ENCODE data around the gene MRPL32.

Gene MRPL32

DNA sequence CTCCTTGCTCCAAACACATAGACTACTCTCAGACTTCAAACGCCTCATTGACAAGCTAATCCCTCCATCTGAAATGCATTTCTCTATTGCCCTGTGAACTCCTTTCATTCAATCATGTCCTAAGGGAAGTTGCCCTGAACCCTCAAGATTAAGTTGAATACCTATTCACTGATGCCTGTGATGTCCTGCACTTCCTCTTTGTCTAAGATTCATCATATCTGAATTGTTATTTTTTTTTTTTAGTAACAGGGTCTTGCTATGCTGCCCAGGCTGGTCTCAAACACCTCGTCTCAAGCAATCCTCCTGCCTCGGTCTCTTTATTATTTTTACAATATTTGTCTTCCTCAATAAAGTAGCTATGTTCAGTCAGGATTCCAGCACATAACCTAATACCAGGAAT is 3.4 kb upstream of the MRPL32 start:
- Histone ChIP-seq H3K9me3 (ENCODE audit: control insufficient read depth, insufficient read depth, low read length) (no peaks in the 10 kb centered on the region), H3K4me3 (ENCODE audit: low read depth, low read length) (no peak overlapping the region), H3K27me3 (ENCODE audit: control insufficient read depth, insufficient read depth, low read length) (no peaks in the 10 kb centered on the region), H3K27ac (ENCODE audit: low read depth, low read length) (no peak overlapping the region), H3K9ac (ENCODE audit: low read depth, low read length) (no peak overlapping the region), H3K36me3 (ENCODE audit: control insufficient read depth, insufficient read depth, low read length) (peaks cover 47% of the 10 kb centered on the region), H3K4me1 (ENCODE audit: control insufficient read depth, insufficient read depth, low read length) (peaks cover 9% of the 10 kb centered on the region; the same call in 1 of the 2 replicates)

DNA sequence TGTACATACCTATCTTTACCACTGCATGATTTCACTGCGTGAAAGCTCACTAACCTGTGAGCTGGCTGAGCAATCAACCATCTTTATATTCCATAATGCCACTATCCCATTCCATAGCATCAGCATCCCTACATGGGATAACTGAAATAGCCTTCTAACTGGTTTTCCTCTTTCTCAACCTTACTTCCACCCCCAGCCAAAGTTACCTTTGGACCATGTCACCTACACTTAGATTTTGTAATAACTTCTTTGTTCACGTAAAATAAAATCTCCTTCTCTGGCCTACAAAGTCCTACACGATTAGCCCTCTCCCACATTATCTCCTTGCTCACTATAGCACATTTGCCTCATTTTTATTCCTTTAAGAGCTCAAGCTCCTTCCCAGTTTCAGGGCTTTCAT is 2.7 kb upstream of the MRPL32 start:
- Histone ChIP-seq H3K4me3 (ENCODE audit: low read depth, low read length) (peak overlapping the region; percentile 97; the same call in 1 of the 2 replicates), H3K4me1 (ENCODE audit: control insufficient read depth, insufficient read depth, low read length) (peaks cover 9% of the 10 kb centered on the region; the same call in 1 of the 2 replicates), H3K9me3 (ENCODE audit: control insufficient read depth, insufficient read depth, low read length) (no peaks in the 10 kb centered on the region), H3K27ac (ENCODE audit: low read depth, low read length) (no peak overlapping the region), H3K36me3 (ENCODE audit: control insufficient read depth, insufficient read depth, low read length) (peaks cover 43% of the 10 kb centered on the region), H3K9ac (ENCODE audit: low read depth, low read length) (no peak overlapping the region; the same call in 1 of the 2 replicates), H3K27me3 (ENCODE audit: control insufficient read depth, insufficient read depth, low read length) (no peaks in the 10 kb centered on the region)

DNA sequence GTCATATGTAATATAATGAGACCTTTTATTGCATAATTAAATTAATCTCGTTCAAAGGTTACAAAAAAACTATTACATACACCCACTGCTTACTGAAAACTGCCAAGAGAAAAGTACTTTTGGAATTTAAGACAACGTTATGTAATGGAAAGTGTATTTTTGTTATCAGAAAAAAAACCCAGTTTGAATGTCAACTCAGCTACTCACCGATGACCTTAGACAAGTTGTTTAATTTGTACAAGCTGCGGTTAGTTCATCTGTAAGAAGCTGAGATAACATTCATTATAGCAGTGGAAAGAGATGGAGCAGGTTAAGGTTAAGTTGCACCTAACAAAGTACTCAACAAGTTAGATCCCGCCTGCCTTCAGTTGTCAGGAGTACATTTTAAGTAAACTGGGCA is 1.3 kb upstream of the MRPL32 start:
- peak overlapping the region; percentile 97 for H3K4me3 ChIP-seq (ENCODE audit: low read depth, low read length)
- H3K36me3 ChIP-seq (ENCODE audit: control insufficient read depth, insufficient read depth, low read length), result peaks cover 43% of the 10 kb centered on the region
- no peaks in the 10 kb centered on the region for H3K9me3 ChIP-seq (ENCODE audit: control insufficient read depth, insufficient read depth, low read length)
- H3K9ac ChIP-seq (ENCODE audit: low read depth, low read length), result peak overlapping the region; percentile 95
- peaks cover 9% of the 10 kb centered on the region; the same call in 1 of the 2 replicates for H3K4me1 ChIP-seq (ENCODE audit: control insufficient read depth, insufficient read depth, low read length)
- no peaks in the 10 kb centered on the region for H3K27me3 ChIP-seq (ENCODE audit: control insufficient read depth, insufficient read depth, low read length)
- no peak overlapping the region for H3K27ac ChIP-seq (ENCODE audit: low read depth, low read length)

DNA sequence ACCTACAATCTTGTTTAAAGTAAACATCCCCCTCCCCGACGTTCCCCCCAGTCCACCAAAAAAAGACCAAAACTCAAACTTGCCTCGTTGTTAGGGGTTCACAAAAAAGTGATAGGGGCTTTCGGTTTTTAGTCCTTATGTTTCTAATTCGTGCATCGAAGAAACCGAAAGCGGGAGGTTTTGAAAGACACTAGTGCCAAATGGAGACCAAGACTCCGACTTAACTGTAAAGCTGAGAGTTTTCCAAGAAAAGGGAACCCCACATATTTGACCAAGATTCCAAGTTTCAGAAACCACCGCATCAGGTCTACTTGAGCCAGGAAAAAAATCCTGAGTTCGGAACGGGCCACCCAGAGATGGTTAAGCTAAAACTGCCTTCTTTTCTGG is 736 bp upstream of the MRPL32 start:
- Histone ChIP-seq H3K36me3 (ENCODE audit: control insufficient read depth, insufficient read depth, low read length) (peaks cover 43% of the 10 kb centered on the region), H3K27ac (ENCODE audit: low read depth, low read length) (peak overlapping the region; percentile 84), H3K27me3 (ENCODE audit: control insufficient read depth, insufficient read depth, low read length) (no peaks in the 10 kb centered on the region), H3K9ac (ENCODE audit: low read depth, low read length) (peak overlapping the region; percentile 95), H3K9me3 (ENCODE audit: control insufficient read depth, insufficient read depth, low read length) (no peaks in the 10 kb centered on the region), H3K4me1 (ENCODE audit: control insufficient read depth, insufficient read depth, low read length) (peaks cover 9% of the 10 kb centered on the region; the same call in 1 of the 2 replicates), H3K4me3 (ENCODE audit: low read depth, low read length) (peak overlapping the region; percentile 97)

DNA sequence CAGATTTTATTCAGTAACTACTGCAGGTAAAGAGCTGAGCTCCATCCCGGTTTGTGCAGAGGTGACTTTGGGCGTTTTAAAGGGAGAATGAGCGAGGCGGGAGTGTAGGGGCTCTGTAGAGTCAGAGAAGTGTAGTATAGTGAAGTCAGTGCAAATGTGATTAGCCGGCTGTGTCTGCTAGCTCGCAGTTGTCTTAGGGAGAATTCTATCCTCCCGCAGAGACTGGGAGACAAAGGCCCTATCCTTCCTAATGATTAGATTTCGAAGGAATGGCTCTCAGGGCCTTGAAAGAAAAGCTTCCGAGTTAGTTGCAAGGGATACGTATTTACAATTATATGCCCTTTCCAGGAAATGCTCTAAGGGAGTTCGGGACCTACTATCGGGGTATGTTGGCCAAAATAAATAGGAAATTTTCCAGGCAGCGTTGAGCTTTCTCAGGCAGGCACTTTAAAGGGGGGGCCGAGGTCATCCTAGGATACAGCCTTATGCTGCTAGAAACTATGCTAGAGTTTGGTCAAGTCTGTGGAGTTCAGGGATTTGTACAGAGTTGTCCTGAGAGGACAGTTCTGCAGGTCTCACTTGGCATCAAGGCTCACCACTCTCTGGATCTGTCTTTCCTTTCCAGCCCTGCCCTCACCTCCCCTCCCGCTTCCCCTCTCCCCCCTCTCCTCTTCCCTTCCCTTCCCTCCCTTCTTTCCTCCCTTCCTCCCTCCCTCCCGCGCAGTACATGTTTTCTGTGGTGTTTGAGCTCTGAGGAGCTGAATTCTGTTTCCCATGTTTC is 825 bp downstream of the MRPL32 start:
- peaks cover 9% of the 10 kb centered on the region; the same call in 1 of the 2 replicates for H3K4me1 ChIP-seq (ENCODE audit: control insufficient read depth, insufficient read depth, low read length)
- H3K27ac ChIP-seq (ENCODE audit: low read depth, low read length), result peak overlapping the region; percentile 81
- H3K9me3 ChIP-seq (ENCODE audit: control insufficient read depth, insufficient read depth, low read length), result no peaks in the 10 kb centered on the region
- no peaks in the 10 kb centered on the region for H3K27me3 ChIP-seq (ENCODE audit: control insufficient read depth, insufficient read depth, low read length)
- H3K9ac ChIP-seq (ENCODE audit: low read depth, low read length), result peak overlapping the region; percentile 95
- peaks cover 45% of the 10 kb centered on the region for H3K36me3 ChIP-seq (ENCODE audit: control insufficient read depth, insufficient read depth, low read length)
- peak overlapping the region; percentile 97 for H3K4me3 ChIP-seq (ENCODE audit: low read depth, low read length)

DNA sequence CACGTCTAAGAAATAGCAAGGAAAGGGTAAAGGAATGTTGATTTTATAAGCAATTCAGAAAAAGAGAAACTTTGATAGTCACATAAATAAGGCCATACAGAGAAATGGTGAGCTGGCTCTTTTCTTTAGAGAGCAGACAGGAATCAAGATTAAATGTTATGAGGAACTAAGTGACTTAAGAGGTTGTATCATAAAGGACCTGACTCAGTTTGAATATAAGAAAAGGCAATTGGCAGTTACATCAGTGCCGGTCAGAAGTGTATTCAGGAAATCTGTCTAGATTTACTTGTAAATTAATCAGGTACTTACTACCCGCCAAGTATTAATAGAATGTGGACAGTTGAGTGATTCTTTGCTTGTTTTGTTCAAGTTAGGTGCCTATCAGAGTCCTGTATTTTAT is 2.1 kb downstream of the MRPL32 start:
- Histone ChIP-seq H3K9me3 (ENCODE audit: control insufficient read depth, insufficient read depth, low read length) (no peaks in the 10 kb centered on the region), H3K9ac (ENCODE audit: low read depth, low read length) (no peak overlapping the region)

DNA sequence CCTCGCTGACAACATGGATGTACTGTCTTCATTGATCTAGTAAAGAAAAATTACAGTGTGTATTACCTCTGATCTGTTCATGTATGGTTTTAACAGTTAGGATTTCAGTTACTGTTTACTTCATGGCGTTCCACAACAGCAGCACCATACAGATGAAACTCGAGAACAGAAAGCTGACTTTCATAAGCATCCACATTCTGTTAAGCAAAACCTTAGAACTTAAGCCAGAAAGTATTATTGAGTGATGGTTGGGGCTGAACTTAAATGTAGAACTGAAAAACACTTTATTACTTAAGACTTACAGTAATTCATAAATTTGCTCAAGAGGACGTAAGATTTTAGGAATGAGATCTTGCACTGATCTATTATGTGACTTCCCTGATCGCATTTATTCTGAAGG is 3.7 kb downstream of the MRPL32 start:
- no peaks in the 10 kb centered on the region for H3K9me3 ChIP-seq (ENCODE audit: control insufficient read depth, insufficient read depth, low read length)
- H3K9ac ChIP-seq (ENCODE audit: low read depth, low read length), result no peak overlapping the region
- H3K27ac ChIP-seq (ENCODE audit: low read depth, low read length), result no peak overlapping the region
- no peak overlapping the region for H3K4me3 ChIP-seq (ENCODE audit: low read depth, low read length)
- H3K27me3 ChIP-seq (ENCODE audit: control insufficient read depth, insufficient read depth, low read length), result no peaks in the 10 kb centered on the region
- peaks cover 61% of the 10 kb centered on the region for H3K36me3 ChIP-seq (ENCODE audit: control insufficient read depth, insufficient read depth, low read length)
- H3K4me1 ChIP-seq (ENCODE audit: control insufficient read depth, insufficient read depth, low read length), result no peaks in the 10 kb centered on the region

More for the DNA sequence above, 2.1 kb downstream of the MRPL32 start:
- H3K27ac ChIP-seq (ENCODE audit: low read depth, low read length), result no peak overlapping the region
- H3K4me1 ChIP-seq (ENCODE audit: control insufficient read depth, insufficient read depth, low read length), result peaks cover 5% of the 10 kb centered on the region; the same call in 1 of the 2 replicates
- peaks cover 51% of the 10 kb centered on the region for H3K36me3 ChIP-seq (ENCODE audit: control insufficient read depth, insufficient read depth, low read length)
- H3K4me3 ChIP-seq (ENCODE audit: low read depth, low read length), result no peak overlapping the region
- H3K27me3 ChIP-seq (ENCODE audit: control insufficient read depth, insufficient read depth, low read length), result no peaks in the 10 kb centered on the region

DNA sequence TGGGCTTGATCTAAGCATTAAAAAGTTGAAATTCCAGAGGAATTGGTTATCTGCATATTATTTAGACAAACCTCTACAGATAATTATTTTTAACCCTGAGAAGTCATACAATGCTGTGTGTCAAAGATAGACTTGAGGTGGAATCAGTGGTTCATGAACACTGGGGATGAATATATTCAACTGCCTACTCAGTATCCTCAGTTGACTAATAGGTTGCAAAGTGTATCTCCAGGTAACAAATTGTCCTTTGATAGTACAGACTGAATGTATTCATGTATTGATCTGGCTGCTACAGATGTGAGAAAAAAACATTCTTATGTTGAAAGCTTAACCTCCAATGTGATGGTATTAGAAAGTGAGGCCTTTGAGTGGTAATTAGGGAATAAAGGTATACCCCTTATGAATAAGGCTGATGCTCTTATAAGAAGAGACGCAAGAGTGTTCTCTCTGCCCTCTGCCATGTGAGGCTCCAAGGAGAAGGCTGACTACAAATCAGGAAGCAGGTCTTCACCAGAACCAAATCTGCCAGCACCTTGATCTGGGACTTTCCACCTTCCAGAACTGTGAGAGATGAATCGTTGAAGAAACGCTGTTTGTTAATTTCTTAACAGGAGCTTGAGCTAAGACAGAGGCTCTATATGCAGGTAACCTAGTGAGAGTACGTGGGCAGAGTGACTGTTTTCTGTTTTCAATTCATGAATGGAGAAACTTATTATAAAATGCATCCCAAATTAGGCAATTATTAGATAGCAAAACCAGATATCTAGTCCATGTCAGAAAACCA is 7.5 kb downstream of the MRPL32 start:
- no peaks in the 10 kb centered on the region for H3K27me3 ChIP-seq (ENCODE audit: control insufficient read depth, insufficient read depth, low read length)
- H3K9me3 ChIP-seq (ENCODE audit: control insufficient read depth, insufficient read depth, low read length), result no peaks in the 10 kb centered on the region
- H3K9ac ChIP-seq (ENCODE audit: low read depth, low read length), result no peak overlapping the region
- peaks cover 56% of the 10 kb centered on the region for H3K36me3 ChIP-seq (ENCODE audit: control insufficient read depth, insufficient read depth, low read length)
- H3K4me3 ChIP-seq (ENCODE audit: low read depth, low read length), result no peak overlapping the region
- no peak overlapping the region for H3K27ac ChIP-seq (ENCODE audit: low read depth, low read length)
- peaks cover 2% of the 10 kb centered on the region; the same call in 1 of the 2 replicates for H3K4me1 ChIP-seq (ENCODE audit: control insufficient read depth, insufficient read depth, low read length)

DNA sequence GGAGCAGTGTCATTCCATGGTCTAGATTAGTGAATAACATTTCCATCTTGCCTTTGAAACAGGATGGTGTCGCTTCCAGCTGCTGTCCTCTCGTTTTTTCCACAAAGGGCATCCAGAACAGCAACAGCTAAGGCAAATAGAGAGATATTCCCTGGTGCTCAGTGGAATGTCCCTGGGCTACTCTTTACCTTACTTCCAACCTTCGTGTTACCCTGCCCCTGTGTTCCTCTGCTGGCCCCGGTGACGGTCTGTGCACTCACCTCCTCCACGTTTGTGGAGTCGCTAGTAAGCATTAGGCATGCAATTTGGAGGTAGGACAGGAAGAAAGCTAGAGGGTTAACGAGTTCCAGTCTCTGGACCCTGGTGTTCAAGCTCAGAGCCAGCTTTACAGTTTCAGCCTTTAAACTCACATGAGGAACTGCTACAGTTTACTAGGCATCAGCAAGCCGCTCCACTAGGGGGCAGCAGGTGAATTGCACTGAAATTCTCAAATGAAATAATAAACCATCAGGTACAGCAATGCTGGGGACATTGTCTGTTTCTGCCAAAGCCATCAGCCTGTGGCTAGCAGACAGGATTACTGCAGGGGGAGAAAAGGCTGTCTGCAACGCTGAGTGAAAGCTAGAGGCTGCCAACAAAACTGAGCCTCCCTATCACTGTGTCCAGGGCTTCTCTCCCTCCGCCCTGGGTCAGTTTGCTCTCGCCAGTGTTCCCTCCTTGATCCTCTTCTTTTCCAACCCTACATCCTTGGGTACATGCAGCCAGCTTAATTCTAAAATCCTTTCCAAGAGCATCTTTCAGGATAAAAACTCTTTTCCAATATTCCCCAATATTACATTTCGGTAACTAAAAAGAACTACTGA is 9.0 kb downstream of the MRPL32 start:
- Histone ChIP-seq H3K4me1 (ENCODE audit: control insufficient read depth, insufficient read depth, low read length) (peaks cover 2% of the 10 kb centered on the region; the same call in 1 of the 2 replicates), H3K9ac (ENCODE audit: low read depth, low read length) (no peak overlapping the region), H3K27ac (ENCODE audit: low read depth, low read length) (peak overlapping the region; percentile 16), H3K4me3 (ENCODE audit: low read depth, low read length) (no peak overlapping the region), H3K27me3 (ENCODE audit: control insufficient read depth, insufficient read depth, low read length) (no peaks in the 10 kb centered on the region), H3K36me3 (ENCODE audit: control insufficient read depth, insufficient read depth, low read length) (peaks cover 40% of the 10 kb centered on the region), H3K9me3 (ENCODE audit: control insufficient read depth, insufficient read depth, low read length) (no peaks in the 10 kb centered on the region)

DNA sequence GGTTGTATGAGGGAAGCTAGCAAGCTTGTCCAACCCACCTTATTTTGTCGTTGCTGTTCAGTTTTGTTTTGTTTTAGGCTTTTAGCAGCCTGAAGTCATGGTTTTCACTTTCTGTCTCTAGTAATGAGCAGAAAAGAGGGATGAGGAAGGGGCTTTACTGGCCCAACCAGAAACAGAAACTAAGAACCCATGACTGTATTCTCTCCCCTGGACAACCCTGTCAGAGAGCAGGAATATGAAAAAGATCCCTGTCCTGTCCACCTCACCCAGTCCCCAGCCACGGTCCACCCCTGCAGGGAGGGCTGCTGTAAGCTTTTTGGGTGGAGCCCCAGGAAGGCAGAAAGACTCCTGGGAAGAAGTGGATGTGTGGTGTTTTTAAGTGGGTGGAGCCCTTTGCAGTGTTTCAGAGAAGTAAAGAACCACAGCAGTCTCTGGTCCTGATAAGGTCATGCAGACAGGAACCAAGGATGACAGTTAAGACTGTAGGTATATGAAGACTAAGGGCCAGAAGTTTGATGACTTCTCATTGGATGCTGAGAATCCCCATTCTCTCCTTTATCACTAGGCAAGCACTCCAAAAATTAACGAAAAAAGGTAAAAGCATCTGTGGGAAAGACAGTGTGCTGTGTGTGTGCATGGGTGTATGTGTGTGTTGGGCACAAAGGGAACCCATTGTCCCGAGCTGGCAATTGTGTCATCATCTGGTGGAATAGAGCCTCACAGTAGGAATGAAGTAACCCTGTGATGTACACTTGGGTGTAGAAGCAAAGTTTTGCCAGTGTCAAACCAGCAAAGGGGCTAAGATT is 13.8 kb downstream of the MRPL32 start:
- Histone ChIP-seq H3K4me1 (ENCODE audit: control insufficient read depth, insufficient read depth, low read length) (peaks cover 2% of the 10 kb centered on the region; the same call in 1 of the 2 replicates), H3K4me3 (ENCODE audit: low read depth, low read length) (no peak overlapping the region), H3K9ac (ENCODE audit: low read depth, low read length) (no peak overlapping the region), H3K36me3 (ENCODE audit: control insufficient read depth, insufficient read depth, low read length) (no peaks in the 10 kb centered on the region), H3K27me3 (ENCODE audit: control insufficient read depth, insufficient read depth, low read length) (no peaks in the 10 kb centered on the region), H3K27ac (ENCODE audit: low read depth, low read length) (no peak overlapping the region), H3K9me3 (ENCODE audit: control insufficient read depth, insufficient read depth, low read length) (no peaks in the 10 kb centered on the region)

Measured in HUES48 (cell line).